SU-DHL-6 (cell line): Measurements from ENCODE around the gene SLC39A11.
"Not testable (repeated sequence)": the region's sequence is repeated elsewhere in the genome, so short reads cannot be mapped to it uniquely, and the experiment has no call there.

Experiments used
- H2AFZ ChIP-seq: fragments of 200-600 bp; sonication (generic); 2 replicates; pipeline ENCODE4 v1.6.1; 2014; ENCODE audit warnings: low read depth, mild to moderate bottlenecking, moderate library complexity, mixed read lengths, antibody characterized with exemption, low read length; ENCODE audit not compliant: severe bottlenecking
- H3F3A ChIP-seq: fragments of 200-600 bp; shearing (Covaris generic); 2 replicates; pipeline ENCODE4 v1.6.0; 2016; ENCODE audit warnings: antibody characterized with exemption, mild to moderate bottlenecking; ENCODE audit not compliant: insufficient read depth
- H3K27ac ChIP-seq: fragments of 200-600 bp; sonication (generic); 2 replicates; pipeline ENCODE4 v1.5.1; 2016; ENCODE audit warnings: low read depth, mild to moderate bottlenecking, low read length, moderate library complexity, mixed read lengths
- H3K27me3 ChIP-seq: fragments of 200-600 bp; sonication (generic), shearing (Covaris generic); 2 replicates; pipeline ENCODE4 v1.6.0; 2014; ENCODE audit warnings: mild to moderate bottlenecking, low read length
- H3K36me3 ChIP-seq: fragments of 200-600 bp; sonication (generic); 2 replicates; pipeline ENCODE4 v1.6.1; 2014; ENCODE audit warnings: mild to moderate bottlenecking, low read length, mixed read lengths
- H3K4me2 ChIP-seq: fragments of 300-600, 200-600 bp; shearing (Covaris generic), sonication (generic); 2 replicates; pipeline ENCODE4 v1.6.0; 2014; ENCODE audit warnings: low read length, low read depth, mild to moderate bottlenecking; ENCODE audit not compliant: poor library complexity, severe bottlenecking
- H3K4me3 ChIP-seq: fragments of 200-600 bp; sonication (generic); 2 replicates; pipeline ENCODE4 v1.5.1; 2014; ENCODE audit warnings: antibody characterized with exemption, low read length, mild to moderate bottlenecking, mixed read lengths; ENCODE audit not compliant: insufficient read depth, poor library complexity, severe bottlenecking
- H3K79me2 ChIP-seq: fragments of 200-600 bp; sonication (generic); 2 replicates; pipeline ENCODE4 v1.6.1; 2014; ENCODE audit warnings: mild to moderate bottlenecking, low read length, moderate library complexity; ENCODE audit not compliant: insufficient read depth
- H3K9ac ChIP-seq: fragments of 200-600 bp; sonication (generic); 2 replicates; pipeline ENCODE4 v1.7.0; 2014; ENCODE audit warnings: mild to moderate bottlenecking, low read length
- H3K9me2 ChIP-seq: fragments of 200-600 bp; sonication (generic); replicated peaks from 2 replicates; pipeline ENCODE4 v1.6.1; 2014; ENCODE audit warnings: low read length; ENCODE audit not compliant: insufficient read depth
- H3K9me3 ChIP-seq: fragments of 200-600 bp; sonication (generic); 2 replicates; pipeline ENCODE4 v1.6.1; 2014; ENCODE audit warnings: low read length, mixed read lengths; ENCODE audit not compliant: insufficient read depth
- H4K20me1 ChIP-seq: fragments of 200-600 bp; sonication (generic); 2 replicates; pipeline ENCODE4 v1.6.1; 2014; ENCODE audit warnings: low read depth, mild to moderate bottlenecking, antibody characterized with exemption, low read length, moderate library complexity, mixed read lengths
- CTCF ChIP-seq: fragments of 200-600 bp; sonication (generic); IDR thresholded peaks from one replicate; pipeline ENCODE4 v1.5.1; 2017; ENCODE audit warnings: antibody characterized with exemption, mild to moderate bottlenecking, low read length, moderate library complexity; ENCODE audit not compliant: insufficient read depth, poor library complexity, severe bottlenecking
- EZH2phosphoT487 ChIP-seq: fragments of 200-600 bp; sonication (generic), shearing (Covaris generic); conservative IDR thresholded peaks from 2 replicates; pipeline ENCODE4 v1.6.1; 2018; ENCODE audit warnings: mild to moderate bottlenecking, antibody characterized with exemption, low read length, moderate library complexity, mixed read lengths

Gene SLC39A11

GRCh38 chr17:72898725-72899124 is 193.8 kb downstream of the SLC39A11 start:
- no peaks in the 10 kb centered on the region for H3K9me3 ChIP-seq
- H4K20me1 ChIP-seq = no peaks in the 10 kb centered on the region
- no peak overlapping the region for H3K27ac ChIP-seq
- no peaks in the 10 kb centered on the region for H3K27me3 ChIP-seq
- no peak overlapping the region for H3K9ac ChIP-seq
- no peak overlapping the region for H2AFZ ChIP-seq
- H3K79me2 ChIP-seq = no peaks in the 10 kb centered on the region
- TF ChIP-seq EZH2phosphoT487 (no peak), CTCF (no peak)
- H3K9me2 ChIP-seq = no peaks in the 10 kb centered on the region
- no peaks in the 10 kb centered on the region for H3F3A ChIP-seq
- H3K4me3 ChIP-seq = no peak overlapping the region
- H3K4me2 ChIP-seq = no peak overlapping the region
- no peaks in the 10 kb centered on the region for H3K36me3 ChIP-seq

GRCh38 chr17:72896288-72896687 is 196.2 kb downstream of the SLC39A11 start:
- H3K27me3 ChIP-seq, H3K27ac ChIP-seq, H3K9me3 ChIP-seq, H3K4me2 ChIP-seq, H3K79me2 ChIP-seq, H4K20me1 ChIP-seq, H2AFZ ChIP-seq, H3K4me3 ChIP-seq, H3K9me2 ChIP-seq, H3K9ac ChIP-seq, H3F3A ChIP-seq, H3K36me3 ChIP-seq: not testable (repeated sequence)

GRCh38 chr17:72891627-72892026 is 200.9 kb downstream of the SLC39A11 start:
- Histone ChIP-seq H4K20me1 (no peaks in the 10 kb centered on the region), H3K9me3 (no peaks in the 10 kb centered on the region), H3K9ac (no peak overlapping the region), H2AFZ (no peak overlapping the region), H3K4me2 (no peak overlapping the region), H3K27ac (no peak overlapping the region), H3K36me3 (no peaks in the 10 kb centered on the region), H3K4me3 (no peak overlapping the region), H3K79me2 (no peaks in the 10 kb centered on the region), H3K27me3 (no peaks in the 10 kb centered on the region), H3F3A (no peaks in the 10 kb centered on the region), H3K9me2 (no peaks in the 10 kb centered on the region)
- TF ChIP-seq EZH2phosphoT487 = no peak
- TF ChIP-seq CTCF = no peak

GRCh38 chr17:72890711-72891110 is 201.8 kb downstream of the SLC39A11 start:
- H3F3A ChIP-seq = no peaks in the 10 kb centered on the region
- no peak overlapping the region for H3K4me3 ChIP-seq
- no peaks in the 10 kb centered on the region for H3K36me3 ChIP-seq
- no peaks in the 10 kb centered on the region for H4K20me1 ChIP-seq
- H3K27me3 ChIP-seq = no peaks in the 10 kb centered on the region
- no peak for TF ChIP-seq CTCF
- no peak for TF ChIP-seq EZH2phosphoT487
- no peaks in the 10 kb centered on the region for H3K9me2 ChIP-seq
- H2AFZ ChIP-seq = no peak overlapping the region
- H3K79me2 ChIP-seq = no peaks in the 10 kb centered on the region
- no peak overlapping the region for H3K9ac ChIP-seq
- no peaks in the 10 kb centered on the region for H3K9me3 ChIP-seq
- H3K27ac ChIP-seq = no peak overlapping the region
- no peak overlapping the region for H3K4me2 ChIP-seq
